ENCODE data around the gene DSCAML1.

- TF ChIP-seq, protein P1, sequence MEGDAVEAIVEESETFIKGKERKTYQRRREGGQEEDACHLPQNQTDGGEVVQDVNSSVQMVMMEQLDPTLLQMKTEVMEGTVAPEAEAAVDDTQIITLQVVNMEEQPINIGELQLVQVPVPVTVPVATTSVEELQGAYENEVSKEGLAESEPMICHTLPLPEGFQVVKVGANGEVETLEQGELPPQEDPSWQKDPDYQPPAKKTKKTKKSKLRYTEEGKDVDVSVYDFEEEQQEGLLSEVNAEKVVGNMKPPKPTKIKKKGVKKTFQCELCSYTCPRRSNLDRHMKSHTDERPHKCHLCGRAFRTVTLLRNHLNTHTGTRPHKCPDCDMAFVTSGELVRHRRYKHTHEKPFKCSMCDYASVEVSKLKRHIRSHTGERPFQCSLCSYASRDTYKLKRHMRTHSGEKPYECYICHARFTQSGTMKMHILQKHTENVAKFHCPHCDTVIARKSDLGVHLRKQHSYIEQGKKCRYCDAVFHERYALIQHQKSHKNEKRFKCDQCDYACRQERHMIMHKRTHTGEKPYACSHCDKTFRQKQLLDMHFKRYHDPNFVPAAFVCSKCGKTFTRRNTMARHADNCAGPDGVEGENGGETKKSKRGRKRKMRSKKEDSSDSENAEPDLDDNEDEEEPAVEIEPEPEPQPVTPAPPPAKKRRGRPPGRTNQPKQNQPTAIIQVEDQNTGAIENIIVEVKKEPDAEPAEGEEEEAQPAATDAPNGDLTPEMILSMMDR (IDR thresholded peaks at IDR 0.05) = no peak
- no peak for TF ChIP-seq POLR2A (IDR thresholded peaks at IDR 0.05)
Measured at GRCh38 chr11:117535201-117535849, 261.7 kb downstream of the DSCAML1 start.
